Measurements from ENCODE around the gene COL12A1. TPM values are rescaled to one million over a fixed set of nuclear protein-coding genes. Genes with fewer than 3 reads are reported as not detected.
A peak's percentile ranks its signal among the peaks of the same experiment; 100 is the strongest.

Gene COL12A1
- total and polyA plus RNA-seq, 2 experiments from 2014 or later: 0.39 to 6.3 TPM

GRCh38 chr6:75090576-75090975, 115.3 kb downstream of the COL12A1 start (continued):
- no peak for TF ChIP-seq ZNF331 (CRISPR knock-in tag; IDR thresholded peaks at IDR 0.05; ENCODE audit: low read depth)
- no peak for TF ChIP-seq EZH2phosphoT487 (IDR thresholded peaks at IDR 0.05; ENCODE audit: unreplicated experiment)
- TF ChIP-seq NANOG (IDR thresholded peaks at IDR 0.05; ENCODE audit: borderline replicate concordance): no peak
- TF ChIP-seq STAT1 (IDR thresholded peaks at IDR 0.05; ENCODE audit: unreplicated experiment): no peak
- TF ChIP-seq JUNB (IDR thresholded peaks at IDR 0.05; ENCODE audit: unreplicated experiment): no peak
- TF ChIP-seq EZH2 (IDR thresholded peaks at IDR 0.05; ENCODE audit: low read depth, unreplicated experiment): no peak
- TF ChIP-seq ETS1 (IDR thresholded peaks at IDR 0.05): no peak
- no peak for TF ChIP-seq CREB1 (CRISPR knock-in tag; IDR thresholded peaks at IDR 0.05; ENCODE audit: low read depth)

DNA sequence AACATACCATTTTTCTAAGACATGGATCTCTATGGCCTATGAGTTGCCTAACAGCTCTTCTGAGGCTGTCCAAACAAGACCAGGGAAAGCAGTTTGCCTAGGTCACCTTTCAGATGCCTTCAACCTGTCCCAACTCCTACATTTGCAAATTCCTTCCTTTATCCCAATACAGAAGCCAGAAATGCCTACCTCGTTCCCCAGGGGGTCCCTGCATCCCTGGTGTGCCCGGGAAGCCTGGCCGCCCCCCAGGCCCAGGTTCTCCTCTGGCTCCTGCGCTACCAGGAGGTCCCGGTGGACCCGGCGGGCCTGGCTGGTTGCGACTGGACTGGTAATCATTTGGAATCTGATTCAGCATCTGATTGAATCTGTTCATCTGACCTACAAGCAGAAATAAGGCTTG, 115.9 kb downstream of the COL12A1 start:
- peak; percentile 17 for DNase-seq (ENCODE audit: low spot score)
- Histone ChIP-seq H3K4me3 (no peak overlapping the region), H3K27me3 (ENCODE audit: insufficient read depth) (peaks cover 8% of the 10 kb centered on the region)

More for the DNA sequence above, 115.9 kb downstream of the COL12A1 start:
- Histone ChIP-seq H3K4me2 (no peak overlapping the region), H2AFZ (no peak overlapping the region), H3K79me2 (replicated peaks; ENCODE audit: insufficient read depth) (no peaks in the 10 kb centered on the region), H3K36me3 (ENCODE audit: insufficient read depth) (no peaks in the 10 kb centered on the region), H4K20me1 (replicated peaks; ENCODE audit: insufficient read depth) (no peaks in the 10 kb centered on the region), H3K27ac (ENCODE audit: low read depth) (no peak overlapping the region), H3K9me2 (ENCODE audit: insufficient read depth) (no peaks in the 10 kb centered on the region), H3K4me1 (ENCODE audit: insufficient read depth) (no peaks in the 10 kb centered on the region; the same call in 1 of the 2 replicates), H3F3A (replicated peaks; ENCODE audit: low read depth) (no peaks in the 10 kb centered on the region)
- TF ChIP-seq EZH2 (IDR thresholded peaks at IDR 0.05; ENCODE audit: low read depth, unreplicated experiment) (no peak), JUNB (IDR thresholded peaks at IDR 0.05; ENCODE audit: unreplicated experiment) (no peak), CREB1 (CRISPR knock-in tag; IDR thresholded peaks at IDR 0.05; ENCODE audit: low read depth) (no peak), STAT1 (IDR thresholded peaks at IDR 0.05; ENCODE audit: unreplicated experiment) (no peak), POLR2AphosphoS5 (IDR thresholded peaks at IDR 0.05; ENCODE audit: low read depth) (no peak)
- TF ChIP-seq, protein P1, sequence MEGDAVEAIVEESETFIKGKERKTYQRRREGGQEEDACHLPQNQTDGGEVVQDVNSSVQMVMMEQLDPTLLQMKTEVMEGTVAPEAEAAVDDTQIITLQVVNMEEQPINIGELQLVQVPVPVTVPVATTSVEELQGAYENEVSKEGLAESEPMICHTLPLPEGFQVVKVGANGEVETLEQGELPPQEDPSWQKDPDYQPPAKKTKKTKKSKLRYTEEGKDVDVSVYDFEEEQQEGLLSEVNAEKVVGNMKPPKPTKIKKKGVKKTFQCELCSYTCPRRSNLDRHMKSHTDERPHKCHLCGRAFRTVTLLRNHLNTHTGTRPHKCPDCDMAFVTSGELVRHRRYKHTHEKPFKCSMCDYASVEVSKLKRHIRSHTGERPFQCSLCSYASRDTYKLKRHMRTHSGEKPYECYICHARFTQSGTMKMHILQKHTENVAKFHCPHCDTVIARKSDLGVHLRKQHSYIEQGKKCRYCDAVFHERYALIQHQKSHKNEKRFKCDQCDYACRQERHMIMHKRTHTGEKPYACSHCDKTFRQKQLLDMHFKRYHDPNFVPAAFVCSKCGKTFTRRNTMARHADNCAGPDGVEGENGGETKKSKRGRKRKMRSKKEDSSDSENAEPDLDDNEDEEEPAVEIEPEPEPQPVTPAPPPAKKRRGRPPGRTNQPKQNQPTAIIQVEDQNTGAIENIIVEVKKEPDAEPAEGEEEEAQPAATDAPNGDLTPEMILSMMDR (conservative IDR thresholded peaks at IDR 0.05; ENCODE audit: low read depth in 2 of 2): no peak
- H3K27me3 Mint-ChIP-seq (ENCODE audit: insufficient read depth, low read depth, poor library complexity): peaks cover 4% of the 10 kb centered on the region
- peak; percentile 17; the same call in 1 of the 3 replicates for ATAC-seq
- H3K4me1 Mint-ChIP-seq: peaks cover 11% of the 10 kb centered on the region
- no peak overlapping the region for H3K4me3 Mint-ChIP-seq
- H3K27ac Mint-ChIP-seq: peak overlapping the region; percentile 21; the same call in 1 of the 2 replicates
- H3K36me3 Mint-ChIP-seq (ENCODE audit: low read depth): no peaks in the 10 kb centered on the region
- H3K9me3 Mint-ChIP-seq: no peaks in the 10 kb centered on the region
